ENCODE measurements around the gene KLHL40.

- TF ChIP-seq CTCF (conservative IDR thresholded peaks at IDR 0.05; ENCODE audit: low read depth, low read length), result no peak
- TF ChIP-seq EZH2 (IDR thresholded peaks at IDR 0.05; ENCODE audit: borderline replicate concordance, low read depth, low read length, poor library complexity, severe bottlenecking), result no peak
Measured at GRCh38 chr3:42701371-42702065, 16.2 kb downstream of the KLHL40 start.
